Epidermal melanocyte (primary cell): ENCODE data around the gene HDAC7.

Experiments used
- DNase-seq: peaks from one replicate; pipeline ENCODE4 v3.0.0; 2011; ENCODE audit warnings: low spot score; ENCODE audit not compliant: insufficient read length

Gene HDAC7

DNA sequence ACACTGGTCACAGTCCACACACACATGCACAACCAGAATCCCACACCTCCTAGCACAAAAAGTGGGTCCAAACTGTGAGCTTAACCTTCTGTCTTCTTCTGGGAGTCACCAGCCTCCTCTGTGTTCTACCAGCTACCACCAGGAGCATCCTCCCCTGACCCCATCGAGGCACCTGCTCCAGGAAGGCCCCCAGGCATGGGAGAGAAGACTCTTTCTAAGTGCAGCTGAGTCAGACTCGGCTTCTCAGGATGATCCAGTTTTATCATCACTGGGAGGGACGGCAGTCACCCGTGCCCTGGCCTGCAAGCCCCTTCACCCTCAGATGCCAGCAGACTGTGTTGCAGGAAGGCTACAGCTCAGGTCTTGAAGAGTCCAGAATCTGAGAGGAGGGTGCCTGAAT lies 86.6 kb downstream of the HDAC7 start:
- DNase-seq: no peak
